ENCODE results near the gene TSHR. TPM values are rescaled to one million over a fixed set of nuclear protein-coding genes. Genes with fewer than 3 reads are reported as not detected.

Gene TSHR
- polyA plus RNA-seq, 1 donor = 0.84 TPM

- no peak for DNase-seq
Measured at GRCh38 chr14:81144824-81145603, 189.6 kb downstream of the TSHR start.

GRCh38 chr14:81147140-81147897 is 191.9 kb downstream of the TSHR start:
- no peak for DNase-seq

- DNase-seq = no peak
Measured at GRCh38 chr14:81148635-81149034, 193.2 kb downstream of the TSHR start.

- DNase-seq = no peak
Measured at GRCh38 chr14:81153187-81153586, 197.8 kb downstream of the TSHR start.

- no peak for DNase-seq
Measured at GRCh38 chr14:81157431-81157830, 202.0 kb downstream of the TSHR start.

- no peak for DNase-seq
Measured at GRCh38 chr14:81161088-81161487, 205.7 kb downstream of the TSHR start.

GRCh38 chr14:81161749-81162148 is 206.3 kb downstream of the TSHR start:
- no peak for DNase-seq

- DNase-seq = no peak
Measured at GRCh38 chr14:81162941-81163340, 207.5 kb downstream of the TSHR start.

GRCh38 chr14:81164167-81164774 is 208.8 kb downstream of the TSHR start:
- no peak for DNase-seq

- DNase-seq = no peak
Measured at GRCh38 chr14:81165188-81165587, 209.8 kb downstream of the TSHR start.

- no peak for DNase-seq
Measured at GRCh38 chr14:81166121-81166520, 210.7 kb downstream of the TSHR start.

GRCh38 chr14:81169267-81169666 is 213.8 kb downstream of the TSHR start:
- no peak for DNase-seq

GRCh38 chr14:81169711-81170103 is 214.3 kb downstream of the TSHR start:
- DNase-seq = peak; percentile 61

GRCh38 chr14:81170104-81170828 is 214.8 kb downstream of the TSHR start:
- peak; percentile 93 for DNase-seq

- no peak for DNase-seq
Measured at GRCh38 chr14:81170829-81171195, 215.4 kb downstream of the TSHR start.

- DNase-seq = no peak
Measured at GRCh38 chr14:81172353-81172752, 216.9 kb downstream of the TSHR start.

GRCh38 chr14:81172881-81173280 is 217.5 kb downstream of the TSHR start:
- no peak for DNase-seq

- DNase-seq = no peak
Measured at GRCh38 chr14:81176241-81176640, 220.8 kb downstream of the TSHR start.

- DNase-seq = no peak
Measured at GRCh38 chr14:81177225-81177624, 221.8 kb downstream of the TSHR start.

GRCh38 chr14:81178063-81178462 is 222.6 kb downstream of the TSHR start:
- DNase-seq = no peak

- DNase-seq = no peak
Measured at GRCh38 chr14:81179631-81180030, 224.2 kb downstream of the TSHR start.

- no peak for DNase-seq
Measured at GRCh38 chr14:81187832-81188522, 232.6 kb downstream of the TSHR start.

All from hindlimb muscle (tissue), 1 donor.